Fibroblast of pulmonary artery (primary cell): ENCODE results near the gene NUDT3.

Source experiments
- DNase-seq: peaks from one replicate; pipeline ENCODE4 v3.0.0-alpha.2; 2010; ENCODE audit warnings: low read depth
- H3K4me3 ChIP-seq: replicated peaks from 2 replicates; pipeline ENCODE4 v1.5.1; 2011; ENCODE audit warnings: low read depth, mild to moderate bottlenecking, control low read depth, low read length, moderate library complexity
- TF ChIP-seq, protein P1 (sequence below): IDR thresholded peaks from 2 replicates; pipeline ENCODE4 v1.5.1; 2011; ENCODE audit warnings: mild to moderate bottlenecking, control low read depth, low read length, inconsistent platforms; ENCODE audit errors: missing control alignments

NUDT3 gene

DNA sequence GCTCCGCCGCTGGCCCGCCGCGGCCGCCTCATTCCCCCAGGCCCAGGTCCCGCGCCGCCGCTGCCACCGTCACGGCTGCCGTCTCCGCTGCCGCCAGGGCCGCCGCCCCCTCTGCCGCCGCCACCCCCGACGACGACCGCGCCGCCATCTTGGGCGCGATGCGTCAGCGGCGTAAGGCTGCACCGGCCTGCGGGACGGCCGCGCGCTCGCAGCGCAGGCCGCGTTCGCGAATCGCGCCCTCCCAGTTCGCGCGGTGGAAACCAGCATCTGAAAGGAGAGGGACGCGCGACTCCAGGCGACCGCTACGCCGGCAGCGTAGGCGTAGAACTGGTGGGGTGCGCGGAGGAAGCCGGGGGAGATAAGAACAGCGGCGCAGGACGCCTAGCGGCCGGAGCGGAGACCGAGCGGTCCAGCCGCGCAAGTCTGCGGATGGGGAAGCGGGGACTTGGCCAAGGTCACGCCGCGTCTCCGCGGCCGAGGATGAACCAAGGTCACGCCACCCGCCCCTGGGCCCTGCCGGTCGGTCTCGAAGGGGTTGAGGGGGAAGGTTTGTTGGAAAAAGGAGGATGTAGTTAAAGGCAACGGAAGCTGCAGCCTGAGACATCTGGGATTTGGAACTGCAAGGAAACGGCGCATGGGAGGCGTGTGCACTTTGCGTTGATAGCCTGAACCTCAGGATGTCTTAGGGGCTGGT, at the start of gene NUDT3:
Gene NUDT3 (minus strand): TSS at position 173 of the 694 bp plus-strand sequence. CDS start 307 bp downstream, outside the sequence.
- TF ChIP-seq, protein P1, sequence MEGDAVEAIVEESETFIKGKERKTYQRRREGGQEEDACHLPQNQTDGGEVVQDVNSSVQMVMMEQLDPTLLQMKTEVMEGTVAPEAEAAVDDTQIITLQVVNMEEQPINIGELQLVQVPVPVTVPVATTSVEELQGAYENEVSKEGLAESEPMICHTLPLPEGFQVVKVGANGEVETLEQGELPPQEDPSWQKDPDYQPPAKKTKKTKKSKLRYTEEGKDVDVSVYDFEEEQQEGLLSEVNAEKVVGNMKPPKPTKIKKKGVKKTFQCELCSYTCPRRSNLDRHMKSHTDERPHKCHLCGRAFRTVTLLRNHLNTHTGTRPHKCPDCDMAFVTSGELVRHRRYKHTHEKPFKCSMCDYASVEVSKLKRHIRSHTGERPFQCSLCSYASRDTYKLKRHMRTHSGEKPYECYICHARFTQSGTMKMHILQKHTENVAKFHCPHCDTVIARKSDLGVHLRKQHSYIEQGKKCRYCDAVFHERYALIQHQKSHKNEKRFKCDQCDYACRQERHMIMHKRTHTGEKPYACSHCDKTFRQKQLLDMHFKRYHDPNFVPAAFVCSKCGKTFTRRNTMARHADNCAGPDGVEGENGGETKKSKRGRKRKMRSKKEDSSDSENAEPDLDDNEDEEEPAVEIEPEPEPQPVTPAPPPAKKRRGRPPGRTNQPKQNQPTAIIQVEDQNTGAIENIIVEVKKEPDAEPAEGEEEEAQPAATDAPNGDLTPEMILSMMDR: peak; percentile 79
- H3K4me3 ChIP-seq: peak within 1 kb of the TSS; percentile 66
- DNase-seq: peak; percentile 95

DNA sequence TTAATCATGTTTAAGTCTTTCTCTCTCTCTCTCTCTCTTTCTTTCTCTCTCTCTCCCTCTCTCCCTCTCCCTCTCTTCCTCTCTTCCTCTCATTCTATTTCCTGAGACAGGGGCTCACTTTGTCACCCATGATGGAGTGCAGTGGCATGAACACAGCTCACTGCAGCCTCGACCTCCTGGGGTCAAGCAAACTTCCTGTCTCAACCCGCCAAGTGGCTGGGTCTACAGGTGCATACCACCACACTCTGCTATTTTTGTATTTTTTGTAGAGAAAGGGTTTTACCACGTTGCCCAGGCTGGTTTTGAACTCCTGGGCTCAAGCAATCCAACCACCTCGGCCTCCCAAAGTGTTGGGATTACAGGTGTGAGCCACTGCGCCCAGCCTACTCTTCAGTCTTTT, 49.1 kb upstream of the NUDT3 start:
- DNase-seq: no peak
- no peak overlapping the region for H3K4me3 ChIP-seq
- TF ChIP-seq, protein P1: no peak

DNA sequence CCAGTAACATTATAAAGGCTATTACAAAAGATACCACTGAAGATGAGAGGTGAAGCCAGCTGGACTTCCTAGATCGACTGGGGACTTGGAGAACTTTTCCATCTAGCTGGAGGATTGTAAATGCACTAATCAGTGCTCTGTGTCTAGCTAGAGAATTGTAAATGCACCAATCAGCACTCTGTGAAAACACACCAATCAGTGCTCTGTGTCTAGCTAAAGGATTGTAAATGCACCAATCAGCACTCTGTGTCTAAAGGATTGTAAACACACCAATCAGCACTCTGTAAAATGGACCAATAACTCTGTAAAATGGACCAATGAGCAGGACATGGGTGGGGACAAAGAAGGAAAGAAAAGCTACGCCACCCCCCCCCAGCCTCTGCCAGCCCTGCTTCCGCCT, 47.0 kb upstream of the NUDT3 start:
- DNase-seq: no peak
- H3K4me3 ChIP-seq: no peak overlapping the region
- TF ChIP-seq, protein P1: no peak

DNA sequence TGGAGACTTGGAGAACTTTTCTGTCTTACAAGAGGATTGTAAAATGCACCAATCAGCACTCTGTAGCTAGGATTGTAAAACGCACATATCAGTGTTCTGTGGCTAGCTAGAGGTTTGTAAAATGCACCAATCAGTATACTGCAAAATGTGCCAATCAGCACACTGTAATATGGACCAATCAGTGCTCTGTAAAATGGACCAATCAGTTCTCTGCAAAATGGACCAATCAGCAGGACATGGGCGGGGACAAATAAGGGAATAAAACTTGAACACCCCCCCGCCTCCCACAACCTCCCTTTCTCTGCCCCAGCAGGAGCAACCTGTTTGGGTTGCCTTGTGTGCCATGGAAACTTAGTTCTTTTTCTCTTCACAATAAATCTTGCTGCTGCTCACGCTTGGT, 46.2 kb upstream of the NUDT3 start:
- H3K4me3 ChIP-seq: no peak overlapping the region
- no peak for DNase-seq
- TF ChIP-seq, protein P1: no peak

DNA sequence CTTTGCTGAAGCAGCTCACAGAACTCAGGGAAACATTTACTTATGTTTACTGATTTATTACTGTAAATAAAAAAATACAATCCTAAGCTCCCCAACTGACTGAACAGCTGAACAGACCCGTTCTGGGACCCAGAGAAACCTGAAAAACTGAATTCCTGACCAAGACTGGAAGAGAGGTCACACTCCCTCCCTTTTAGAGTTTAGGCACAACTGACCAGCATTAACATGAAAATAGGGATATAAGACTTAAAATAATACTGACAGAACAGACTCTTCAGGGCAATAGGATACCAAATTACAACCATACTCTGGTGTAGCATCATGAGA, 45.1 kb upstream of the NUDT3 start:
- DNase-seq: no peak
- H3K4me3 ChIP-seq: no peak overlapping the region
- TF ChIP-seq, protein P1: no peak

DNA sequence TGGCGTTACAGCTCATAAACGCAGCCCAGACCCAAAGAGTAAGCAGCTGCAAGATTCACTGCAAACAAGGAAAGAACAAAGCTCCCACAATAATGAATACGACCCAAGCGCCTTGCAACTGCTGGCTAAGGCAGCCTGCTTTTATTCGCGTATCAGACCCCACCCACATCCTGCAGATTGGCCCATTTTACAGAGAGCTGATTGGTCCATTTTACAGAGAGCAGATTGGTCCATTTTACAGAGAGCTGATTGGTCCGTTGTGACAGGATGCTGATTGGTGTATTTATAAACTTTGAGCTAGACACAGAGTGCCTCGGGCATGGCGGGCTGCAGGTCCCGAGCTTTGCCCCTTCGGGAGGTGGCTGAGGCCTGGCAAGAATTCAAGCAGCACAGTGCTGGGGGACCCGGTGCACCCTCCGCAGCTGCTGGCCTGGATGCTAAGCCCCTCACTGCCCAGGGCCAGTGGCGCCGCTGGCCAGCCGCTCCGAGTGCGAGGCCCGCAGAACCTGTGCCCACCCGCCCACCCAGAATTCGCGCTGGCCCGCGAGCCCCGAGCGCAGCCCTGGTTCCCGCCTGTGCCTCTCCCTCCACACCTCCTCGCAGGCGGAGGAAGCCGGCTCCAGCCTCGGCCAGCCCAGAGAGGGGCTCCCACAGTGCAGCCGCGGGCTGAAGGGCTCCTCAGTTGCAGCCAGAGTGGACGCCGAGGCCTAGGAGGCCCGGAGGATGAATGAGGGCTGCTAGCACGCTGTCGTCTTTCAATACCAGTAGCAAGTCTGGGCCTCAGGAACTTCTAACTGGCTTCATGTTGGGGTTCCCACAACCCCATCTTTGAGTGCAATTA, 44.6 kb upstream of the NUDT3 start:
- TF ChIP-seq, protein P1: no peak
- no peak overlapping the region for H3K4me3 ChIP-seq
- DNase-seq: no peak

DNA sequence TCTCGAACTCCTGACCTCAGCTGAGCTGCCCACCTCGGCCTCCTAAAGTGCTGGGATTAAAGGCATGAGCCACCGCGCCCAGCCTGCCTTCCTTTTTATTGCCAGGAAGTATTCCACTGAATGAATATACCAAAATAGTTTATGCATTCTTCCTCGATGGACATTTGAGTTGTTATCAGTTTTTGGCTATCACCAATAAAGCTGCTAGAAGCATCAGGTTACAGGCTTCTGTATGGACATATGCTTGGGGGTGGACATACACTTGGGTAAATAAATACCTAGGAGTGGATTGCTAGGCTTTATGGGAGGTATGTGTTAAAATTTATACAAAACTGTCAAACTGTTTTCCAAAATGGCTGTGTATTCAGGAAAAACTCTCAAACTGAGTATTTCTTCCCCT, 43.4 kb upstream of the NUDT3 start:
- no peak overlapping the region for H3K4me3 ChIP-seq
- DNase-seq: no peak
- TF ChIP-seq, protein P1: no peak
